Left ventricle myocardium superior (tissue), 1 donor: ENCODE data around the gene THBS2. TPM values are rescaled to one million over a fixed set of nuclear protein-coding genes. Genes with fewer than 3 reads are reported as not detected.

Experiments used
- ATAC-seq: fragments of 200-7000 bp; cut with Tn5 transposase; one replicate; pipeline ENCODE4 v1.9.1; 2020; ENCODE audit warnings: mild to moderate bottlenecking, moderate library complexity
- DNase-seq: peaks from one replicate; pipeline ENCODE4 v3.0.0-alpha.2; 2020
- intact Hi-C: fragments of 100-400 bp; cut with micrococcal nuclease; formaldehyde crosslinking; loops from one replicate; pipeline ENCODE4 v1.11.0; 2022
- total RNA-seq: library from RNA; stranded (reverse); fragmentation: NEBNext Ultra II Directional; extraction: Animal tissue kit (Norgen Biotek cat#: 25700); gene quantifications from one replicate; pipeline ENCODE4 v1.2.1, GENCODE V29; 2021
- donor health status: DM: no; HTN: yes; CAD: no; lungs with severe emphysema.

Gene THBS2
- total RNA-seq, 1 donor from 2014 or later = 10.7 TPM

DNA sequence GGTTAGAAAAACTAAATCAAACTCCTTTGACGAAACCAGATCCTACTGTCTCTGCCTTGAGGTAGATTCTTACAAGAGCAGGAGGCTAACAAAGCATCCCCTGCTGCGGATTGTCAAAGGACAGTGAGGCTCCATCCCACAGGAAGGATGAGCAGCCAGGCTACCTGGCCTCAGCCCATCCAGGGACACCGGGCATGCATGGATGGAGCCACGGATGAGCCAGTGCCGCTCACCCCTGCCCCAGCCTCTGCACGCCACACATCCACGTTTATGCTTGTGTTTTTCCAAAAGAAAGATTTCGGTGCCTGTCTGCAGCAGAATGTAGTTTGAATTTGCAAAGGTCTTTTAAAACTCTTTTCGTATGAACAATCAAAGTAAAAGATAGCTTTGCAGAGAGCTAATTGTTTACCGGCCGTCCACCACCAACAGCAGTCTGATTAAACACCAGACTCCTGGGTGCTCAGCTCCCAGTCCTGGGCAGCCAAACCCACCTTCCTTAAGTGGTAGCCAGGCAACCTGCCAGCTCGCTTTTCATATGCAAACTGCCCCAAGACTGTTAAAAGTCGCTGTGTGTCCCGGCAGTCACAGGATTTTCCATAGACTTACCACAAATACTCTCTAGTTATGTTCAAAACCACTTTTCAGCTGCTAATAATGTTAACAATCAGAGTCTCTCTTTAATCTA, 999 bp downstream of the THBS2 start:
- DNase-seq = no peak
- intact Hi-C loops = no loop called here
- peak; percentile 10 for ATAC-seq

DNA sequence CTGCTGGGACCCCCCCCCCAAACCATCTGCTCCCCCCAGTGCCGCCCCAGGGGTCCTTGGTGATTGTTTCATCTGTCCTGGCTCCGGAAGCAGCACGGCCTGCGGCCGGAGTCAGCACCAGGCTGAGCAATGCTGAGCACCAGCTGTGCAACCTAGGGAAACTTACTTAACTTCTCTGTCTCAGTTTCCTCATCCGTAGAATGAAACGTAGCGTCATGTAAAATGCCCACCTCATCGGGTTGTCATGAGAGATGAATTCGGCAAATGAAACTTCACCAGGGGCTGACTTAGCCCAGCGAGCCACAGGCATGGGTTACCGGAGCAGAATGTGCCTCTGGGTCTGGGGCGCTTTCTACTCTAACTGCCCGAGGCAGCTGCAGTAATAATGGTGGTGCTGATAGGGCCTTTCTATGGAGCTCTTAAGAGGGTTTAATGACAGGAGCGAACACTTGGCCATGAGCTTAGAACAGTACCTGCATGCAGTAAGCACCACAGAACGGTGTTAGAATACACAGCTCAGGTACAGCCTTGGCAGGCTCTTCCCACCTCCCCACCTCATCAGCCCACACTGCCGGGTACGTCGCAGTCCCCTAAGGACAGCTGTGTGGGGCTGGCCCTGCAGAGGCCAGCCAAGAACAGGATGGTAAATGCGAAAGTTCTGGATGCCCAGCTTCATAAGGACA, 1.7 kb downstream of the THBS2 start:
- ATAC-seq (no peak), DNase-seq (no peak)
- intact Hi-C loops = no loop called here

DNA sequence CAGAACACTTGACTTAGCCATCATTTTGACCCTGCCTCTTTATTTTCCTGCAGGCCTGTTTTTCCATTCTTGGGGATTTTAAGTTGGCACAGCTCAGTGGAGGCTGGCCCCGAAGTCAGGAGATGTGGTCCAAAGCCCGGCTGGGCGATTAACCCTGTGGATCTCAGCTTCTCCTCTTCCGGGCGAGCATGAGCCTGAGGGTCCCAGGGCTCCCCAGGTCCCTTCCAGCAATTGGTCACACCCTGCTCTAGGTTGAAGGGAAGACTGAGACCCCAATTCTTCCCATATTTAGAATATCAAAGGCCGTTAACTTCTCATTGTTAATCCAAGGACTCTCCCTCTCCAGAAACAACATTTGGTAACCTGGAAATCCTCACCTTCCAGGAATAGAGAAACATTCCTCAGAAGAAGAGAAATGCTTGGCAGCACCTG, 2.3 kb downstream of the THBS2 start:
- peak; percentile 26 for ATAC-seq
- DNase-seq = no peak

DNA sequence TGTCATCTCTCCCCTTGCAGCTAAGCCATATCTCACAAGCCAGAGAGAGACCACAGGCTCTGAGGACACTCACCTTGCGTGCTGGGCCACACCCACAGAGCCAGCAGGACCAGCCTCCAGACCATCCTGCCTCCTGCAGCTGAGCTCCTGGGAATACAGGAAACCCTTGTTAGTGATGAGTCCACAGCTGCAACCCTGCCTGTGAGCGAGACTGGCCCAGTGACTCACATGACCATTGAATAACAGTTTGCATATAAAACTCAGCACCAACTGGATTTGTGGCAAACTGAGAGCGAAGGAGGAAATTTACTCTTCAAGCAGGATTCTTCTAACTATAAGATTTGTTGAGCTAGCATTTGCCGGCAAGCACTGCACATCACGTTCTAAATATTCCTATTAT, 3.0 kb downstream of the THBS2 start:
- ATAC-seq (peak; percentile 18), DNase-seq (no peak)
- intact Hi-C loops = no loop called here

More for the DNA sequence above, 2.3 kb downstream of the THBS2 start:
- intact Hi-C loops = no loop called here

DNA sequence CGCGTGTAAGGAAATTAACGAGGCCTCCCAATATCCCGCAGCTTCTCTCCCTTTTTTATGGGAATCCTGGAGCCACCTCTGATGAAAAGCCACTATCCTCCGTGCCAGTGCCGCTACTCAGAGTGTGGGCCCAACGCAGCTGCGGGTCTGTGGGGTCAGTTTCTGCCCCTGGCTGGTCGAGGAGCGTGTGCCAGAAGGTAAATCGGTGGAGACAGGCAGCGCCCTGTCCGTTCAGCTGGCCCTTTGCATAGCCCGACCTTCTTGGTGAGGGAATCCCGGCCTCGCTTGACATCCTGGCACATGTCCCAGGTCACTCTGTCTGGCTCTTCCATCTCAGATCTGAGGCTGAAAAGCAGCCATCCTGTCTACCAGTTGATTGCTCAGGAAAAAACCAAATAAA, 4.6 kb downstream of the THBS2 start:
- no peak for DNase-seq
- intact Hi-C loops = no loop called here
- ATAC-seq = no peak

DNA sequence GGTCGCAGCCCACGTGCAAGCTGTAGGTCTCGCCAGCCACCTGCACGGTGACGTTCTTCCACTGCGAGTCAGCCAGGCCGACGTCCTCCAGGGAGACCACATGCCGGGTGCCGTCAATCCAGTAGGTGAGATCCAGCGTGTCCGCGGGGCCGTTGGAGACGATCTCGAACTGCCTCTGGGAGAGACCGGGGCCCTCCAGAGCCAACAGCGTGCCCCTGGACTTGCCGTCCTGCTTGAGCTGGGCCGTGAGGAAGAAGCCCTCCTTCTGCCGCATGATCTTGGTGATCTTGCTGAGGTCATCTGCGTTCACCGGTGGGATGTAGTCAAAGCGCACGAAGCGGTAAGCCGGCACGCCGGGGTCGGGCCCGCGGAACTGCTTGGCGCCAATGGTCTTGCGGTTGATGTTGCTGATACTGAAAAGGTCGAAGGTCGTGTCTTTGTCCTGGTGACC, 5.1 kb downstream of the THBS2 start:
- intact Hi-C loops = no loop called here
- DNase-seq (no peak), ATAC-seq (no peak)

DNA sequence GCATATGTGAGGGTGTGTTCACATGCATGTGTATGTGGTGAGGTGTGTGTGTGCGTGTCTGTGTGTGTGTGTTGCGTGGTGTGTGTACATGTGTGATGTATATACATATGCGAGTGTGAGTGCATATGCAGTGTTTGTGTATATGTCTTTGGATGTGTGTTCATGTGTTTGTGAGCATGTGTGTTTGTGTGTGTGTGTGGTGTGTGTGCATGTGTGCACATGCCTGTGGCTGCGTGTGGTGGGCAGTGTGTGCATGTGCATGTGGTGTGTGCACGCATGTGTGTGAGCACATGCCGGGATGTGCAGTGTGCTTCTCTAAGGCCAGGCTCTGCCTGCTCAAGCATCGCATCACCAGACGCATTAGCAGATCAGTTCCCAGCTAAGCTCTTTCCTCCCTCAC, 5.7 kb downstream of the THBS2 start:
- DNase-seq (no peak), ATAC-seq (no peak)
- intact Hi-C loops = no loop called here

DNA sequence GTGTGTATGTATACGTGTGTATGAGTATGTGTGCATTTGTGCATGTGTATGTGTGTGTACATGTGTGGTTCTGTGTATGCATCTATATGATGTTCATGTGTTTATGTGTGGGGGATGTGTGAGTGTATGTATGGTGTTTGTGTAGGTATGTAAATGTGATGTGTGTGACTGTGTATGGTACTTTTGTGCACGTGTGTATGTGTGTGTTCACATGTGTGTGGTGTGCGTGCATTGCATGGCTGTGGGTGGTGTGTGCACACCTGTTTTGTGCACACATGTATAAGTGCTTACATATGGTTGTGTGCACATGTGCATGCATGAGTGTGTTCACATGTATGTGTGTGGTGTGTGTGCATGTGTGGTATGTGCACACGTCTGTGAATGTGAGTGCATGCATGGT, 6.2 kb downstream of the THBS2 start:
- intact Hi-C loops = no loop called here
- DNase-seq = no peak
- ATAC-seq = no peak

DNA sequence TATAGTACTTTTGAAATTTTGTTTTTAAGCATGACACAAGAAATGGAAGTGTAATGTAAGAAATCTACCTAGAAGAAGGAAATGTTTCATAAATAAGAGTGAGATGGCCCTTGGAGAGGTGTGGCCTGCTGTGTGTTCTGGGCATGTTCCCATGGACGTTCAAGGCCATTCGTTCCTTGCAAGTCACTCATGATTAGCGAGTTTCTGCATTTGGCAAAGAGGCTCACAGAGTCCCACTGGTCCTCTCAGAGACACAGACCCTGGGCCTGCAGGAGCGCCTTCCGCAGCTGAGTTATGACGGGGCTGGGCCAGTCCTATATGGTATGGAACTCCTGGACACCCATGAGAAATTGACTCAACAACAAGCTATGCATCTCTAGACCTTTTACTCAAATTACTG, 7.2 kb downstream of the THBS2 start:
- DNase-seq = no peak
- ATAC-seq = no peak
- intact Hi-C loops = no loop called here

DNA sequence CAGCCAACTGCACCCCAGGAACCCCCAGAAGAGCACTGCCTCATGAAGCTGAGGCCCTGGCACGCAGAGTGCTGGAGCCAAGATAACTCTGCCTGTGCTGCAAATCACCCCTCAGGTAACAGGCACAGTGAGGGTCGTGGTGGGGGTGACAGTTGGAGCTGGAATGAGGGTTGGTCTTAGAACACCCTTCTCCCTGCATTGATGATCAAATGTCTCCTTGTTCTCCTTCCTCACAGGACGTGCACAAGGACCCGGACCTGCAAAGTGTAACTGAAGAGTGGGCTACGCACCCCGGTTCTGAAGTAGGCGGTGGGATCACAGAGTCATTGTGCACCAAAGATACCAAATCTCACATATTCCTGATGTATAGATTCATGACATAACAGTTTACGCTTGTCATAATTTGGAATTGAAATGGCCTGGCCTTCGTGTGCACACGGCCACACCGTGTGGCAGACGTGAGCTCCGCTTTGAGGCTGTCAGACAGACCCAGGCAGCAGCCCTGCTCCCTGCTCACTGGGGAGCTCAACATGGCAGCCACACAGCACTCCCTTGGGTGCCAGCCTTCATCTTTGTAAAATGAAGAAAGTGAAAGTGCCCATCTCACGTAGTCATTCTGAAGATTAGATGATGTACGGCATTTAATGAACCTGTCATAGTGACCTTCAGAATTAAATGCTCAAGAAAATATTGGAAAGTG, 8.8 kb downstream of the THBS2 start:
- ATAC-seq = no peak
- intact Hi-C loops = no loop called here
- no peak for DNase-seq

DNA sequence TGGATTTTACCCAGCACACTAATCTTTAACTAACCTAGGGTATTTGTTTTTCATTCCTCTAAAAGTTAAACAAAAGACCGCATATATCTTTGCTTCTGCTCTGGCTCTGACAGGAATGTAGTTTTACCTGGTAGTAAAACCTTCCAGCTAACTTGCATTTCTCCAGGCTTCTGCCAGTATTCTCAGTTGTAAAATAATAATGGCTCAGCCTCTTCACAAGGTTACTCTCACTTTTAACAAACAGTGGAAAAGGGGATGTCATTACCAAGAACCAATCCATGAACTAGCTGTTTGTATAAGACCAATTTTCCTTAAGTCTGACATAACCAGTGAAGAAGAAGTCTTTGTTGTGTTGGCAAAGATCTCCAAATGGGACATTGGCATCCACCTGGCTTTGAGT, 10.0 kb downstream of the THBS2 start:
- ATAC-seq (no peak), DNase-seq (no peak)
- intact Hi-C loops = no loop called here

DNA sequence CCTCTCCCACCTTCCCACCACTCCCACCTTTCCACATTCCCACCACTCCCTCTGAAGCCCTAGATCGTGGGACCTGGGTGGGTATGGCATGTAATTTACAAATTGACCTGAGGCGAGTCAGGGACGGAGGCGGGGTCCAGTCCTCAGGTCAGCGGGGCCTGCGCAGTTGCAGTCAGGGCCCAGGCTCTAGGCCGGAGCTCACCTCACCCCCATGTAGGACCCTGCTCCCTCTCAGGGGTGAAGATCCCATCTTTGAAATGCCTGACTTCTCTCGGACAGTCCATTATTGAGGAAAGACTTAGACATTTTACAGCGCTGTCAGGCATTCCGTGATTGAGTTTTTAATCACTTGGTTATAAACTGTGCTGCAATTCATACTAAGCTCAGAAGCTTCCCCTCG, 10.5 kb downstream of the THBS2 start:
- ATAC-seq (no peak), DNase-seq (no peak)
- intact Hi-C loops = no loop called here

DNA sequence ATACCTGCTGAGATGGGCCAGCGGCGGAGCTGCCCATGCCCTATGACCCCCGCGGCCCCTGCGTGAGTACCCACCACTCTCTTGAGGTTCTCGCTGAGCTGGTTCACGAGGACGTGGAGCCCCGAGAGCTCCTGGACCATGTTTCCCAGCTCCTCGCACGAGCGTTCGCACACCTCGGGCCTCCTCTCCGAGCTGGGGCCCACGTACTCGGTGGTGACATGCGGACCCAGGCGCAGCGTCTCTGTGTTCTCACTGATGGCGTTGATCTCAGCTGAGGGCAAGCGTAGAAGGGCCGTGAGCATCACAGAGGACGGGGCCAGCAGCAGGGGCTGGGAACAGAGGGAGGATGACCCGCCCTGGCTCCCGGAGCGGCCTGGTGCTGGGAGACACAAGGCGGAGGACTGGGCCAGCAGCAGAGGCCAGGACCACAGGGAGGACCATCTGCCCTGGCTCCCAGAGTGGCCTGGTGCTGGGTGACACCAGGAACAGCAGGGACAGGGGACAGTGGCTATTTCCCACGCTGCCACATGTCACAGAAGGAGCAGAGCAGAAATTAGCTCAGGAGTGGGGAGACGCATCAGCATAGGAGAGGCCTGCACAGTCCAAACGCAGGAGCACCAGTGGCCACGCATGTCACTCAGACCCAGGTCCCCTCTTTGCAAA, 11.8 kb downstream of the THBS2 start:
- no peak for DNase-seq
- no peak for ATAC-seq
- intact Hi-C loops = no loop called here

DNA sequence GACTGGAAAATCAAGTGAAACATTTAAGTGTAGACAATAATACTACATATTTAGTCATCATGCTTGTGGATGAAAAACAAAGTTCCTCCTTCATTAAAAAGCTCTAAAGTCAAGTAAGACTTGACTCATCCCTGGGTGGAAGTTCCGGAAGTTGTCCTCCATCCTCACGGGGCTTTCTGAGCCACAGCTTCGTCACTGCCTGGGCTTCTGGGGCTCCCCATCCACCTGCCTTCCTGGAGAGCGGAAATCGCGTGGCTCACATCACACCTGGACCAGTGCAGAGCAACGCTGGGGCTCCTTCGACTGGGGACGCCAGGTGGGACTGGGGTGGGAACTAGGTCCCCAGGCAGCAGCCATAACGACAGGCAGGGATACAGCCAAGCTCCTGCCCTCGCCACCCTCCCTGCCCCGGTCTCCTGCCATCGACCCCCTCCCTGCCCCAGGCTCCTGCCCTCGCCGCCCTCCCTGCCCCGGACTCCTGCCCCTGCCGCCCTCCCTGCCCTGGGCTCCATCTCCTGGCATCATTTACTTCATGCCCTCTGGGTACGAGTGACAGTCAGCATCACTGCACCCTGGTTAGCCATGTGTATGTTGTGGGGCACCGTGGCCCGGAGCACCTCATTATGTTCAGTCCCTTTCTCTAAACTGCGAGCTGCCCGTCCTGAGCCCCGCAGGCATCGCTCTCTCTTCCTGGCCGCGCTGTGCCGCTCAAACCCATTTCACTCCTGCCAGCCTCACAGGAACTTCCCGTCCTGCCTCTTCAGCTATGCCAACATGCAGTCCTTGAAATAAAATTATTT, 12.9 kb downstream of the THBS2 start:
- intact Hi-C loops = no loop called here
- no peak for DNase-seq
- no peak for ATAC-seq

DNA sequence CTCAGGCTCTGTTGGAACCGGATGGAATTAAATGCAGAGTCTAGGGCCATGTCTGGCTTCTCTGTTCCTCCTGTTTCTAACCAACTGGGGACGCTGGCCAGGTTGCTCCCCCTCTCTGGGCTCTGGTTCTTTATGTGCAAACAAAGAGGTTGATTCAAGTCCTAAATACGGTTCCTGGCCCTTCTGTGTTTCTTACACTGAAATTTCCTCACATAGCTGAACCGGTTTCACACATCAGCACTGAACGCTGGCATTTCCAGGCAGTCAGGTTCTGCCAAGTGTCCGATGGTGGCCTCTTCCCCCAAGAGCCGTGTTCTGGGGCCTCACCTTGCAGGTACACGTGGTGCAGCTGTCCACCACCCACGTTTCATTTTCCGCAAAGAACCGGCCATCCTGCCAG, 13.5 kb downstream of the THBS2 start:
- intact Hi-C loops = no loop called here
- no peak for ATAC-seq
- DNase-seq = no peak

DNA sequence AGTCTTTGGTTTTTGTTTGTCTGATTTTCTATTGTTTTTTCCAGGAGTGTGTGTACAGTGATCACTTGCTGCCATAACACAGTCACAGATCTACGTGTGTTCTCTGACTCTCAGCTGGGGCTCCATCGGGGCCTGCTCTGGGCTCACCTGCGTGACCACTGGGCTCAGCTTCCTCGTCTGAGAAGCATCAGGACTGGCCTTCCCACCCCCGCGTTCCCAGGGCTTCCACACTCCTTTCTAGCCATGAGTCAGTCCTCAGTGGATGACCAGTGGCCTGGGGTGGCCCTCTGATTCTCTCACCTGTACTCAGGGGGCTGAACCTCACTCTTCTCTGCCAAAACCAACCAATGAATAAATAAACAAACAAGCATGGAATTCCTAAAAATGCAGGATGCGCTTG, 14.5 kb downstream of the THBS2 start:
- ATAC-seq (no peak), DNase-seq (no peak)
- intact Hi-C loops = no loop called here

DNA sequence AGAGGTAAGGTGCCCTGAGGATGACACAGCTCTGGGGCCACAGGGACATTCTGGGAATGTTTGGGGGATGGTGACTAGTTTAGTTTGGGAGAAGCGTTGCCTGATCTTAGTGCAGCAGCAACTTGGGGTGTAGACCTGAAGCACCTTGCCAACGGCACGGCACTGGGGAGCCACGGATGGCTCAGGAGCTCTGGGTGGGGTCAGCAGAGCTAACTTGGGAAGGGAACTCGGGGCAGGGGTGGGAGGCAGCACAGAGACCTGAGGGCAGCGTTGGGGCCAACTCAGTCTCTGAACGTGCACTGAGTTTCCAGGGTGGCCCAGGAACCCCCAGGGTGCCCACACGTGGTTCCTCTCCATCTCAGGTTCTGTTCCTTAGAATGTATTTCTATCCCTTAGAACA, 14.9 kb downstream of the THBS2 start:
- ATAC-seq (no peak), DNase-seq (no peak)
- intact Hi-C loops = no loop called here

DNA sequence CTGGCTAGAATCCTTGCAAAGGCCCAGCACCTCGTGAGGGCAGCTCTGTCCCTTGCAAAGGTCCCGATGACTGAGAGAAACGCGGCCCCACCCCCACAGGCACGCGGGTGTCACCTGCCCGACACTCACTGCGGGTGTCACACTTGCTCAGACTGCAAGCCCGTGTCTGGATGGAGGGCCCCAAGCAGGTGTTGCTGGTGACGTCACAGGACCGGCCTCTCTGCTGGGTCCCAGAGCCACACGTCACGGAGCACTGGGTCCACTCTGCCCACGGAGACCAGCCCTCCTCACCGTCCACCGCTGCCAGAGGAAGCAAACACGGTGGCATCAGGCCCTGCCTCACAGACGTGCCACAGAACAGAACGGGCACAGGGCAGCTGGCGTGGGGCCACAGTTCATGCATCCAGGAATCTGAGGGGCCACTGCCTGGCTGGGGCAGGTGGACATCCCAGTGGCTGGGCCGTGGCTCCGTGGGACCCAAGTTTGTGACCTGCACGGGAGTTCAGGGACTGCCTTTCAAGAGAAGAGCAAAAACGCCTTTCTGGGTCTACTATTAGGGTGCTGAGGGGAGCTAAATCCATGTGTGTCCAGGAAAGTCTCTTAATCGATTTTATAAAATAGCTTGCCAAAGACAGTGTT, 16.0 kb downstream of the THBS2 start:
- ATAC-seq (no peak), DNase-seq (no peak)
- intact Hi-C loops = no loop called here

DNA sequence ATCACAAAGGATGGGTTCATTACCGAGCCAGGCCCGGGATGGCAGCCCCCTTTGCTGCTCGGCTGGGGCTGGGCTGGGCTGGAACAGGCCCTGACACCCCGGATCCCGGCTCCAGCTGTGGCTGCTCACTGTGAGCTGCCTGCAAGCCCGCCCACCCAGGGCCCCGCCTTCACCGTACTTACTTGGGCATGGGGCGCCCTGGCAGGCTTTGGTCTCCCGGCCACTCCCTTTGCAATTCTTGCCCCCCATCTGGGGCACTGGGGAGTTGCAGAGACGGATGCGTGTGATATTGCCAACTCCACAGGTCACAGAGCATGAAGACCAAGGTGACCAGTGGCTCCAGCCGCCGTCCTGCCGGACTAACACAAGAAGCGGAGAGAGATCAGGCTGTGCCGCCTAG, 16.7 kb downstream of the THBS2 start:
- intact Hi-C loops = no loop called here
- no peak for ATAC-seq
- DNase-seq = no peak
